IPS-18a (cell line): ENCODE results near the gene MLX.

Experiments used
- H3K27ac ChIP-seq: one replicate; pipeline ENCODE4 v1.5.1; 2013; ENCODE audit warnings: low read length
- H3K27me3 ChIP-seq: one replicate; pipeline ENCODE4 v1.6.1; 2013; ENCODE audit warnings: mild to moderate bottlenecking, low read length; ENCODE audit not compliant: control insufficient read depth, insufficient read depth
- H3K36me3 ChIP-seq: one replicate; pipeline ENCODE4 v1.6.1; 2013; ENCODE audit warnings: low read depth, low read length; ENCODE audit not compliant: control insufficient read depth
- H3K4me1 ChIP-seq: one replicate; pipeline ENCODE4 v1.6.1; 2013; ENCODE audit warnings: low read depth, low read length; ENCODE audit not compliant: control insufficient read depth
- H3K4me3 ChIP-seq: one replicate; pipeline ENCODE4 v1.5.1; 2013; ENCODE audit warnings: low read length
- H3K9ac ChIP-seq: one replicate; pipeline ENCODE4 v1.6.1; 2013; ENCODE audit warnings: mild to moderate bottlenecking, low read length, moderate library complexity
- H3K9me3 ChIP-seq: one replicate; pipeline ENCODE4 v1.6.1; 2013; ENCODE audit warnings: low read depth, low read length; ENCODE audit not compliant: control insufficient read depth

MLX gene

GRCh38 chr17:42562388-42563142 lies 4.3 kb upstream of the MLX start:
- peak overlapping the region; percentile 85 for H3K4me3 ChIP-seq
- H3K27me3 ChIP-seq, result no peaks in the 10 kb centered on the region
- H3K9ac ChIP-seq, result peak overlapping the region; percentile 83
- H3K9me3 ChIP-seq, result no peaks in the 10 kb centered on the region
- H3K27ac ChIP-seq, result no peak overlapping the region
- H3K4me1 ChIP-seq, result peaks cover 7% of the 10 kb centered on the region
- peaks cover 14% of the 10 kb centered on the region for H3K36me3 ChIP-seq

- H3K9me3 ChIP-seq, result no peaks in the 10 kb centered on the region
- H3K27ac ChIP-seq, result no peak overlapping the region
- peak overlapping the region; percentile 83 for H3K9ac ChIP-seq
- H3K27me3 ChIP-seq, result no peaks in the 10 kb centered on the region
- peak overlapping the region; percentile 85 for H3K4me3 ChIP-seq
- peaks cover 14% of the 10 kb centered on the region for H3K36me3 ChIP-seq
- H3K4me1 ChIP-seq, result peaks cover 7% of the 10 kb centered on the region
These were observed 3.8 kb upstream of the MLX start for GRCh38 chr17:42563143-42563509.

GRCh38 chr17:42563543-42563942 lies 3.4 kb upstream of the MLX start:
- H3K4me3 ChIP-seq, result peak overlapping the region; percentile 85
- no peak overlapping the region for H3K9ac ChIP-seq
- no peak overlapping the region for H3K27ac ChIP-seq

GRCh38 chr17:42563950-42564349 lies 3.0 kb upstream of the MLX start:
- Histone ChIP-seq H3K36me3 (peaks cover 20% of the 10 kb centered on the region), H3K9ac (no peak overlapping the region), H3K4me1 (peaks cover 7% of the 10 kb centered on the region), H3K9me3 (no peaks in the 10 kb centered on the region), H3K27me3 (no peaks in the 10 kb centered on the region), H3K4me3 (no peak overlapping the region), H3K27ac (no peak overlapping the region)

More at GRCh38 chr17:42563543-42563942, 3.4 kb upstream of the MLX start:
- Histone ChIP-seq H3K27me3 (no peaks in the 10 kb centered on the region), H3K9me3 (no peaks in the 10 kb centered on the region), H3K4me1 (peaks cover 7% of the 10 kb centered on the region), H3K36me3 (peaks cover 16% of the 10 kb centered on the region)

GRCh38 chr17:42564815-42565522 lies 1.9 kb upstream of the MLX start:
- H3K27me3 ChIP-seq, result no peaks in the 10 kb centered on the region
- peaks cover 30% of the 10 kb centered on the region for H3K36me3 ChIP-seq
- no peak overlapping the region for H3K4me3 ChIP-seq
- H3K4me1 ChIP-seq, result peaks cover 7% of the 10 kb centered on the region
- H3K9me3 ChIP-seq, result no peaks in the 10 kb centered on the region
- H3K27ac ChIP-seq, result no peak overlapping the region
- H3K9ac ChIP-seq, result no peak overlapping the region

- Histone ChIP-seq H3K4me3 (no peak overlapping the region), H3K9me3 (no peaks in the 10 kb centered on the region), H3K36me3 (peaks cover 36% of the 10 kb centered on the region), H3K27me3 (no peaks in the 10 kb centered on the region), H3K9ac (no peak overlapping the region), H3K27ac (no peak overlapping the region), H3K4me1 (peaks cover 7% of the 10 kb centered on the region)
These were observed 1.2 kb upstream of the MLX start for GRCh38 chr17:42565523-42566214.

- peaks cover 7% of the 10 kb centered on the region for H3K4me1 ChIP-seq
- no peak overlapping the region for H3K27ac ChIP-seq
- no peaks in the 10 kb centered on the region for H3K27me3 ChIP-seq
- H3K9me3 ChIP-seq, result no peaks in the 10 kb centered on the region
- peak overlapping the region; percentile 56 for H3K4me3 ChIP-seq
- H3K36me3 ChIP-seq, result peaks cover 42% of the 10 kb centered on the region
- H3K9ac ChIP-seq, result peak overlapping the region; percentile 69
These were observed 551 bp upstream of the MLX start for GRCh38 chr17:42566215-42566882.

- H3K27me3 ChIP-seq, result no peaks in the 10 kb centered on the region
- H3K36me3 ChIP-seq, result peaks cover 64% of the 10 kb centered on the region
- H3K9me3 ChIP-seq, result no peaks in the 10 kb centered on the region
- H3K4me3 ChIP-seq, result no peak overlapping the region
- no peak overlapping the region for H3K9ac ChIP-seq
- H3K4me1 ChIP-seq, result peaks cover 3% of the 10 kb centered on the region
- no peak overlapping the region for H3K27ac ChIP-seq
These were observed 1.6 kb downstream of the MLX start for GRCh38 chr17:42568341-42569111.

GRCh38 chr17:42571435-42572225 lies 4.7 kb downstream of the MLX start:
- H3K27ac ChIP-seq, result no peak overlapping the region
- no peak overlapping the region for H3K9ac ChIP-seq
- H3K27me3 ChIP-seq, result no peaks in the 10 kb centered on the region
- H3K9me3 ChIP-seq, result no peaks in the 10 kb centered on the region
- no peak overlapping the region for H3K4me3 ChIP-seq
- H3K36me3 ChIP-seq, result peaks cover 69% of the 10 kb centered on the region
- no peaks in the 10 kb centered on the region for H3K4me1 ChIP-seq

GRCh38 chr17:42573095-42573494 lies 6.2 kb downstream of the MLX start:
- Histone ChIP-seq H3K27ac (no peak overlapping the region), H3K4me3 (no peak overlapping the region), H3K36me3 (peaks cover 69% of the 10 kb centered on the region), H3K27me3 (no peaks in the 10 kb centered on the region), H3K9ac (no peak overlapping the region), H3K9me3 (no peaks in the 10 kb centered on the region), H3K4me1 (no peaks in the 10 kb centered on the region)
